Nephron (organoid): ENCODE results near the gene KCTD7.
"Not testable (repeated sequence)": the region's sequence is repeated elsewhere in the genome, so short reads cannot be mapped to it uniquely, and the experiment has no call there.

Experiments
- H3K27ac Mint-ChIP-seq, 3 experiments: 2 replicates each; pipeline ENCODE4 v1.8.0; 2020; ENCODE audit warnings: mixed read lengths in 3 of 3, mild to moderate bottlenecking in 2 of 3, moderate library complexity in 1 of 3
- H3K27me3 Mint-ChIP-seq: 2 replicates; pipeline ENCODE4 v1.8.0; 2021; ENCODE audit warnings: low read depth, mild to moderate bottlenecking, moderate library complexity, mixed read lengths
- H3K36me3 Mint-ChIP-seq: 2 replicates; pipeline ENCODE4 v1.8.0; 2020; ENCODE audit warnings: low read depth, mixed read lengths
- H3K4me1 Mint-ChIP-seq: 2 replicates; pipeline ENCODE4 v1.8.0; 2020; ENCODE audit warnings: mixed read lengths
- H3K4me3 Mint-ChIP-seq, 3 experiments: 2 replicates each; pipeline ENCODE4 v1.8.0; 2020; ENCODE audit warnings: mild to moderate bottlenecking in 3 of 3, mixed read lengths in 3 of 3, moderate library complexity in 2 of 3
- H3K9me3 Mint-ChIP-seq: 2 replicates; pipeline ENCODE4 v1.8.0; 2020; ENCODE audit warnings: mixed read lengths
- TF ChIP-seq, protein P1 (sequence below), 3 experiments: fragments of 200-600 bp; sonication (generic); IDR thresholded peaks; one replicate each; pipeline ENCODE4 v1.5.0; 2021; ENCODE audit warnings: antibody characterized with exemption in 3 of 3; ENCODE audit not compliant: unreplicated experiment in 3 of 3

Gene KCTD7

GRCh38 chr7:66627881-66628360, 760 bp upstream of the KCTD7 start:
- peaks cover 8% of the 10 kb centered on the region for H3K27me3 Mint-ChIP-seq

GRCh38 chr7:66629222-66630062, 761 bp downstream of the KCTD7 start:
- TF ChIP-seq, protein P1, sequence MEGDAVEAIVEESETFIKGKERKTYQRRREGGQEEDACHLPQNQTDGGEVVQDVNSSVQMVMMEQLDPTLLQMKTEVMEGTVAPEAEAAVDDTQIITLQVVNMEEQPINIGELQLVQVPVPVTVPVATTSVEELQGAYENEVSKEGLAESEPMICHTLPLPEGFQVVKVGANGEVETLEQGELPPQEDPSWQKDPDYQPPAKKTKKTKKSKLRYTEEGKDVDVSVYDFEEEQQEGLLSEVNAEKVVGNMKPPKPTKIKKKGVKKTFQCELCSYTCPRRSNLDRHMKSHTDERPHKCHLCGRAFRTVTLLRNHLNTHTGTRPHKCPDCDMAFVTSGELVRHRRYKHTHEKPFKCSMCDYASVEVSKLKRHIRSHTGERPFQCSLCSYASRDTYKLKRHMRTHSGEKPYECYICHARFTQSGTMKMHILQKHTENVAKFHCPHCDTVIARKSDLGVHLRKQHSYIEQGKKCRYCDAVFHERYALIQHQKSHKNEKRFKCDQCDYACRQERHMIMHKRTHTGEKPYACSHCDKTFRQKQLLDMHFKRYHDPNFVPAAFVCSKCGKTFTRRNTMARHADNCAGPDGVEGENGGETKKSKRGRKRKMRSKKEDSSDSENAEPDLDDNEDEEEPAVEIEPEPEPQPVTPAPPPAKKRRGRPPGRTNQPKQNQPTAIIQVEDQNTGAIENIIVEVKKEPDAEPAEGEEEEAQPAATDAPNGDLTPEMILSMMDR (IDR thresholded peaks at IDR 0.05; ENCODE audit: unreplicated experiment in 3 of 3), result no peak
- Mint-ChIP-seq H3K36me3 (peaks cover 15% of the 10 kb centered on the region), H3K4me1 (peaks cover 5% of the 10 kb centered on the region), H3K4me3 (peak overlapping the region; percentile 80 to 95 (median 91)), H3K27ac (peak overlapping the region in 2 of 3 experiments; percentile 30 to 68), H3K27me3 (peaks cover 3% of the 10 kb centered on the region), H3K9me3 (no peaks in the 10 kb centered on the region)

More at GRCh38 chr7:66627881-66628360, 760 bp upstream of the KCTD7 start:
- peak overlapping the region; percentile 91 to 96 (median 95) for H3K4me3 Mint-ChIP-seq
- H3K9me3 Mint-ChIP-seq, result no peaks in the 10 kb centered on the region
- H3K4me1 Mint-ChIP-seq, result peaks cover 5% of the 10 kb centered on the region
- TF ChIP-seq, protein P1 (IDR thresholded peaks at IDR 0.05; ENCODE audit: unreplicated experiment in 3 of 3), result no peak
- peak overlapping the region; percentile 69 to 92 (median 89) for H3K27ac Mint-ChIP-seq
- H3K36me3 Mint-ChIP-seq, result peaks cover 7% of the 10 kb centered on the region

DNA sequence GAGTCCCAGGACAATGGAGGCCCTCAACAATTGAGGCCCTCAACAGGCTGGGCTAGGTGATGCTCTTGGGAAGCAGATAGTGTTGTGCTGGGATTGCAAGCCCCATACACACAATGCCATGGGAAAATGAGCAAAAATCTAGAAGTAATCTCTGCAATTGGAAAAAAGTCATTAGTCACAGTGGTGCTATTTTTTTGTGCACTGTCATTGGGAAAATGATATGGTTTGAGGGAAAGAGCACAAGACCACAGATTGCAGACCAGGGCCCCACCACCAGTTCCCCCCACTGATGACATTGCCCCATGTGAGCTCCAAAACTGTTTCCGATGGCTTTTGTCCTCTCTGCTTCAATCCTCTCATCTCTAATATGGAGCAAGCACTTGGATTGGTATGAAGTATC, 1.9 kb downstream of the KCTD7 start:
- H3K27me3 Mint-ChIP-seq, result peaks cover 4% of the 10 kb centered on the region
- no peak overlapping the region for H3K27ac Mint-ChIP-seq
- no peaks in the 10 kb centered on the region for H3K9me3 Mint-ChIP-seq
- H3K36me3 Mint-ChIP-seq, result peaks cover 17% of the 10 kb centered on the region
- peak overlapping the region; percentile 31 to 80 (median 77) for H3K4me3 Mint-ChIP-seq
- peaks cover 5% of the 10 kb centered on the region for H3K4me1 Mint-ChIP-seq
- TF ChIP-seq, protein P1 (IDR thresholded peaks at IDR 0.05; ENCODE audit: unreplicated experiment in 3 of 3), result no peak

GRCh38 chr7:66631471-66631870, 2.8 kb downstream of the KCTD7 start:
- Mint-ChIP-seq H3K4me3 (peak overlapping the region in 1 of 3 experiments; percentile 9), H3K27ac (no peak overlapping the region), H3K27me3 (peaks cover 4% of the 10 kb centered on the region), H3K36me3 (peaks cover 17% of the 10 kb centered on the region), H3K9me3 (no peaks in the 10 kb centered on the region), H3K4me1 (peaks cover 5% of the 10 kb centered on the region)
- TF ChIP-seq, protein P1 (IDR thresholded peaks at IDR 0.05; ENCODE audit: unreplicated experiment in 3 of 3), result no peak

GRCh38 chr7:66634816-66635215, 6.1 kb downstream of the KCTD7 start:
- Mint-ChIP-seq H3K9me3 (no peaks in the 10 kb centered on the region), H3K27me3 (peaks cover 4% of the 10 kb centered on the region), H3K4me1 (peaks cover 2% of the 10 kb centered on the region), H3K36me3 (peaks cover 29% of the 10 kb centered on the region), H3K4me3 (no peak overlapping the region), H3K27ac (no peak overlapping the region)
- TF ChIP-seq, protein P1 (IDR thresholded peaks at IDR 0.05; ENCODE audit: unreplicated experiment in 3 of 3), result no peak

- not testable (repeated sequence) for H3K27me3 Mint-ChIP-seq, H3K27ac Mint-ChIP-seq
Observed at GRCh38 chr7:66635322-66635981, 6.8 kb downstream of the KCTD7 start.

DNA sequence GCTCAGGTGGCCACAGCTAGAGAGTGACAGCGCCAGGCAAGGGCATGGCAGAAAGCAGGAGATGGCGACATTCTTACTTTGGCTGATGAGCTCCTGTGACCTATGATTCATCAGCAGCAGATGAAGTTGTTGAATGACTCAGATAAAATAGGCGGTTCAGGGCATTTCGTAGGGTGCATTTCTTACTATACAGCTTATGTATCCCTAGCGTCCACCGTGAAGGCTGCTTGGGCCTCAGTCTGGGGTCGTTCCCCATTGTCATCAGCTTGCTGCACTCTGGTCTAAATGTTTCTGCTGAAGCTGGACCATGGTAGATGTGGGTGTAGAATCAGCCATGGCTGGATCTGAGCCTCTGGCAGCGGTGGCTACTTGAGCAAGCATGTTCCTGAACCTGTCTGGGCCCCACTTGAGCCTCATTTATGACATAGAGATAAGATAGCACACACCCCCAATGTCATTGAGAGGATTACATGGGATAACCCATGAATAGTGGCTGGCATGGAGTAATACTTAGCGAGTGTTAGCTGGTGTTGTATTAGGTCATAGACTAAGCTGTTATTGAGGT, 7.4 kb downstream of the KCTD7 start:
- not testable (repeated sequence) for H3K4me3 Mint-ChIP-seq, H3K27me3 Mint-ChIP-seq, H3K4me1 Mint-ChIP-seq, H3K27ac Mint-ChIP-seq, H3K9me3 Mint-ChIP-seq
- peaks cover 38% of the 10 kb centered on the region for H3K36me3 Mint-ChIP-seq

More at GRCh38 chr7:66635322-66635981, 6.8 kb downstream of the KCTD7 start:
- H3K4me3 Mint-ChIP-seq, H3K9me3 Mint-ChIP-seq, H3K4me1 Mint-ChIP-seq: not testable (repeated sequence)
- H3K36me3 Mint-ChIP-seq, result peaks cover 33% of the 10 kb centered on the region
